Panc1 (cell line): ENCODE data around the gene INO80C. TPM values are rescaled to one million over a fixed set of nuclear protein-coding genes. Genes with fewer than 3 reads are reported as not detected.

Experiments used
- ATAC-seq: fragments of 200-7000 bp; cut with Tn5 transposase; 2 replicates; pipeline ENCODE4 v1.9.1; 2020; ENCODE audit warnings: mild to moderate bottlenecking, moderate library complexity
- BruUV-seq: library from RNA; stranded (reverse); fragments of 400-500 nt; replicated peaks from 2 replicates; lab custom pipeline; 2021; lab: Mats Ljungman, UMichigan
- CTCF ChIA-PET: fragments of 300-600 bp; sonication (Branson Sonifier 250); formaldehyde crosslinking; loops from one replicate; lab custom pipeline; 2022; ENCODE audit warnings: antibody characterized with exemption; lab: Charles Lee
- POLR2A ChIA-PET: fragments of 300-600 bp; sonication (Branson Sonifier 250); formaldehyde crosslinking; loops from one replicate; lab custom pipeline; 2022; ENCODE audit warnings: antibody characterized with exemption; lab: Charles Lee
- DNase-seq: peaks from one replicate; pipeline ENCODE4 v3.0.0-alpha.2; 2010; ENCODE audit warnings: low read depth, low spot score
- H3K27ac ChIP-seq: 2 replicates; pipeline ENCODE4 v1.5.1; 2011; ENCODE audit warnings: mild to moderate bottlenecking, low read length, inconsistent platforms
- H3K27me3 ChIP-seq: fragments of 200-500 bp; sonication (Bioruptor generic); 2 replicates; pipeline ENCODE4 v1.6.0; 2014; ENCODE audit warnings: low read length, inconsistent platforms; ENCODE audit not compliant: control insufficient read depth, insufficient read depth
- H3K36me3 ChIP-seq: fragments of 200-500 bp; sonication (Bioruptor generic); 2 replicates; pipeline ENCODE4 v1.5.1; 2014; ENCODE audit warnings: inconsistent platforms, mild to moderate bottlenecking, low read length, moderate library complexity; ENCODE audit not compliant: control insufficient read depth, insufficient read depth
- H3K4me1 ChIP-seq: 2 replicates; pipeline ENCODE4 v1.5.1; 2011; ENCODE audit warnings: inconsistent platforms, mild to moderate bottlenecking, low read length, moderate library complexity; ENCODE audit not compliant: control insufficient read depth, insufficient read depth
- H3K4me3 ChIP-seq, 2 experiments: 2 replicates each; pipeline ENCODE4 v1.5.1; 2011 to 2012; ENCODE audit warnings: low read depth in 2 of 2, low read length in 2 of 2, mild to moderate bottlenecking in 2 of 2, inconsistent platforms in 1 of 2, moderate library complexity in 1 of 2
- H3K9me3 ChIP-seq: fragments of 200-500 bp; sonication (Bioruptor generic); 2 replicates; pipeline ENCODE4 v1.5.1; 2014; ENCODE audit warnings: low read depth, mild to moderate bottlenecking, inconsistent platforms, low read length, moderate library complexity; ENCODE audit not compliant: control insufficient read depth, insufficient read depth
- POLR2AphosphoS5 ChIP-seq: IDR thresholded peaks from 2 replicates; pipeline ENCODE4 v1.6.1; 2012; ENCODE audit warnings: mild to moderate bottlenecking, low read depth, low read length, moderate library complexity
- SIN3A ChIP-seq: IDR thresholded peaks from 2 replicates; pipeline ENCODE4 v1.6.1; 2012; ENCODE audit warnings: low read depth, mild to moderate bottlenecking, low read length, moderate library complexity, borderline replicate concordance; ENCODE audit not compliant: insufficient read depth
- TCF7L2 ChIP-seq: IDR thresholded peaks from 2 replicates; pipeline ENCODE4 v1.6.1; 2011; ENCODE audit warnings: mild to moderate bottlenecking, low read depth, low read length, inconsistent platforms
- in situ Hi-C: cut with HindIII; loops from 2 replicates; pipeline ENCODE4 v1.10.0; 2016; ENCODE audit warnings: low sequenced_read_pairs, low pct_unique_long_range_greater_than_20kb
- intact Hi-C: fragments of 100-400 bp; cut with micrococcal nuclease; formaldehyde crosslinking; loops from one replicate; pipeline ENCODE4 v1.10.0; 2022; ENCODE audit not compliant: unreplicated experiment
- total RNA-seq: library from RNA; stranded (reverse); gene quantifications from one replicate; pipeline ENCODE4 v1.2.1, GENCODE V29; 2021; ENCODE audit not compliant: unreplicated experiment
- TF ChIP-seq, protein P1 (sequence below), 2 experiments: IDR thresholded peaks; 2 replicates each; pipeline ENCODE4 v1.6.1; 2011 to 2012; ENCODE audit warnings: low read depth in 2 of 2, control low read depth in 1 of 2, low read length in 1 of 2, mild to moderate bottlenecking in 1 of 2, moderate library complexity in 1 of 2; ENCODE audit not compliant: insufficient read depth in 1 of 2
- TF ChIP-seq, protein P2 (sequence below): fragments of 450-650 bp; IDR thresholded peaks from 2 replicates; pipeline ENCODE4 v1.5.1; 2017; ENCODE audit warnings: mild to moderate bottlenecking

Gene INO80C
- total RNA-seq, 1 experiment from 2014 or later, result 25.8 TPM

- Histone ChIP-seq H3K9me3 (no peaks in the 10 kb centered on the region), H3K4me3 (no peak overlapping the region), H3K36me3 (no peaks in the 10 kb centered on the region), H3K27me3 (no peaks in the 10 kb centered on the region), H3K27ac (no peak overlapping the region), H3K4me1 (no peaks in the 10 kb centered on the region; the same call in 1 of the 2 replicates)
- intact Hi-C loops (no loop called here), in situ Hi-C loops (no loop called here)
- DNase-seq (no peak), ATAC-seq (no peak)
- ChIA-PET CTCF (no interaction called here), POLR2A (no interaction called here)
- TF ChIP-seq TCF7L2, result no peak
- TF ChIP-seq, protein P1, sequence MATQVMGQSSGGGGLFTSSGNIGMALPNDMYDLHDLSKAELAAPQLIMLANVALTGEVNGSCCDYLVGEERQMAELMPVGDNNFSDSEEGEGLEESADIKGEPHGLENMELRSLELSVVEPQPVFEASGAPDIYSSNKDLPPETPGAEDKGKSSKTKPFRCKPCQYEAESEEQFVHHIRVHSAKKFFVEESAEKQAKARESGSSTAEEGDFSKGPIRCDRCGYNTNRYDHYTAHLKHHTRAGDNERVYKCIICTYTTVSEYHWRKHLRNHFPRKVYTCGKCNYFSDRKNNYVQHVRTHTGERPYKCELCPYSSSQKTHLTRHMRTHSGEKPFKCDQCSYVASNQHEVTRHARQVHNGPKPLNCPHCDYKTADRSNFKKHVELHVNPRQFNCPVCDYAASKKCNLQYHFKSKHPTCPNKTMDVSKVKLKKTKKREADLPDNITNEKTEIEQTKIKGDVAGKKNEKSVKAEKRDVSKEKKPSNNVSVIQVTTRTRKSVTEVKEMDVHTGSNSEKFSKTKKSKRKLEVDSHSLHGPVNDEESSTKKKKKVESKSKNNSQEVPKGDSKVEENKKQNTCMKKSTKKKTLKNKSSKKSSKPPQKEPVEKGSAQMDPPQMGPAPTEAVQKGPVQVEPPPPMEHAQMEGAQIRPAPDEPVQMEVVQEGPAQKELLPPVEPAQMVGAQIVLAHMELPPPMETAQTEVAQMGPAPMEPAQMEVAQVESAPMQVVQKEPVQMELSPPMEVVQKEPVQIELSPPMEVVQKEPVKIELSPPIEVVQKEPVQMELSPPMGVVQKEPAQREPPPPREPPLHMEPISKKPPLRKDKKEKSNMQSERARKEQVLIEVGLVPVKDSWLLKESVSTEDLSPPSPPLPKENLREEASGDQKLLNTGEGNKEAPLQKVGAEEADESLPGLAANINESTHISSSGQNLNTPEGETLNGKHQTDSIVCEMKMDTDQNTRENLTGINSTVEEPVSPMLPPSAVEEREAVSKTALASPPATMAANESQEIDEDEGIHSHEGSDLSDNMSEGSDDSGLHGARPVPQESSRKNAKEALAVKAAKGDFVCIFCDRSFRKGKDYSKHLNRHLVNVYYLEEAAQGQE (IDR thresholded peaks at IDR 0.05; ENCODE audit: insufficient read depth in 1 of 2, low read depth in 2 of 2, low read length in 1 of 2), result no peak
- TF ChIP-seq, protein P2, sequence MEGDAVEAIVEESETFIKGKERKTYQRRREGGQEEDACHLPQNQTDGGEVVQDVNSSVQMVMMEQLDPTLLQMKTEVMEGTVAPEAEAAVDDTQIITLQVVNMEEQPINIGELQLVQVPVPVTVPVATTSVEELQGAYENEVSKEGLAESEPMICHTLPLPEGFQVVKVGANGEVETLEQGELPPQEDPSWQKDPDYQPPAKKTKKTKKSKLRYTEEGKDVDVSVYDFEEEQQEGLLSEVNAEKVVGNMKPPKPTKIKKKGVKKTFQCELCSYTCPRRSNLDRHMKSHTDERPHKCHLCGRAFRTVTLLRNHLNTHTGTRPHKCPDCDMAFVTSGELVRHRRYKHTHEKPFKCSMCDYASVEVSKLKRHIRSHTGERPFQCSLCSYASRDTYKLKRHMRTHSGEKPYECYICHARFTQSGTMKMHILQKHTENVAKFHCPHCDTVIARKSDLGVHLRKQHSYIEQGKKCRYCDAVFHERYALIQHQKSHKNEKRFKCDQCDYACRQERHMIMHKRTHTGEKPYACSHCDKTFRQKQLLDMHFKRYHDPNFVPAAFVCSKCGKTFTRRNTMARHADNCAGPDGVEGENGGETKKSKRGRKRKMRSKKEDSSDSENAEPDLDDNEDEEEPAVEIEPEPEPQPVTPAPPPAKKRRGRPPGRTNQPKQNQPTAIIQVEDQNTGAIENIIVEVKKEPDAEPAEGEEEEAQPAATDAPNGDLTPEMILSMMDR, result no peak
- BruUV-seq, result no TSS peak
Observed at GRCh38 chr18:35524226-35524625, 26.5 kb upstream of the INO80C start.

GRCh38 chr18:35522130-35522959 is 24.6 kb upstream of the INO80C start:
- H3K4me3 ChIP-seq, result no peak overlapping the region
- no peaks in the 10 kb centered on the region for H3K9me3 ChIP-seq
- H3K27me3 ChIP-seq, result no peaks in the 10 kb centered on the region
- no peaks in the 10 kb centered on the region for H3K36me3 ChIP-seq
- POLR2A ChIA-PET, result no interaction called here
- CTCF ChIA-PET, result no interaction called here
- no peak for ATAC-seq
- TF ChIP-seq TCF7L2, result no peak
- no peak for TF ChIP-seq SIN3A
- TF ChIP-seq POLR2AphosphoS5, result no peak
- TF ChIP-seq, protein P1 (IDR thresholded peaks at IDR 0.05; ENCODE audit: insufficient read depth in 1 of 2, low read depth in 2 of 2, low read length in 1 of 2), result no peak
- TF ChIP-seq, protein P2, result no peak
- no peaks in the 10 kb centered on the region; the same call in 1 of the 2 replicates for H3K4me1 ChIP-seq
- intact Hi-C loops, result no loop called here
- DNase-seq, result no peak
- H3K27ac ChIP-seq, result no peak overlapping the region
- BruUV-seq, result no TSS peak
- in situ Hi-C loops, result no loop called here
